Peyer's patch (tissue), 4 donors: ENCODE data around the gene SLC4A8.

Experiments used
- CTCF ChIP-seq, 6 experiments: fragments of 450-650 bp in 4 of 6; fragments of 200-600 bp in 2 of 6; sonication (generic) in 1 of 6; IDR thresholded peaks; one replicate each; pipeline ENCODE4 v1.5.1; 2017 to 2019; ENCODE audit warnings: antibody characterized with exemption in 6 of 6, mild to moderate bottlenecking in 3 of 6, moderate library complexity in 1 of 6
- POLR2A ChIP-seq, 2 donors: fragments of 450-650 bp; IDR thresholded peaks; one replicate each; pipeline ENCODE4 v1.5.1; 2017; ENCODE audit warnings: antibody characterized with exemption in 2 of 2, mild to moderate bottlenecking in 2 of 2, moderate library complexity in 2 of 2

- no peak for TF ChIP-seq CTCF (IDR thresholded peaks at IDR 0.05)
- TF ChIP-seq POLR2A (IDR thresholded peaks at IDR 0.05): no peak
These were observed 103.3 kb downstream of the SLC4A8 start for GRCh38 chr12:51527966-51528365.
